ENCODE data around the gene CSRNP3.

CSRNP3 gene

DNA sequence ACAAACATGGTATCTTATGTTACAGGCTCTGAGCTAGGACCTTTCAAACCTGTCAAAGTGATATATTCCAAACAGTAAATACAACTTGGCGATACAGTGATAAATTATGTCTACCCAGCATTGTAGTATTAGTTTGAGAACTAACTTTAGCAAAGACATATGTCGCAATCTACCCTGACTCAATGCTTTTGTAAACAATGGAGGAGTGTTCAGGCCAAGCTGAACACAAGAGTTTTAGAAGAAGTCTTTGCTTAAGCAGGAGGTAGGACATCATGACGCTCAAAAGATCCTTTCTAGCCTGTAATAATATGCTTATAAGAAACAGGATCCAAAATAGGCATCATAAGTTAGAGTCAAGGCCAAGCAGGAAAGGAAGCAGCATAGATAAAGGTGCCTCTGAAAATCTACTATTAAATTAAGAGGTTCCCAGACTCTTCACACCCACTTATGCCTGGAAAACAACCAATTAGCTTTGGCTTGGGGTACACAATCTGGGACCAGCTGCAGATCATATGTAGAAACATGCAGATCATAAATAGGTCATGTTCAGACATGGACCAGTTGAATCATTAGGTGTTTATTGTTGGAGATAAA lies 132.5 kb downstream of the CSRNP3 start:
- TF ChIP-seq, protein P1, sequence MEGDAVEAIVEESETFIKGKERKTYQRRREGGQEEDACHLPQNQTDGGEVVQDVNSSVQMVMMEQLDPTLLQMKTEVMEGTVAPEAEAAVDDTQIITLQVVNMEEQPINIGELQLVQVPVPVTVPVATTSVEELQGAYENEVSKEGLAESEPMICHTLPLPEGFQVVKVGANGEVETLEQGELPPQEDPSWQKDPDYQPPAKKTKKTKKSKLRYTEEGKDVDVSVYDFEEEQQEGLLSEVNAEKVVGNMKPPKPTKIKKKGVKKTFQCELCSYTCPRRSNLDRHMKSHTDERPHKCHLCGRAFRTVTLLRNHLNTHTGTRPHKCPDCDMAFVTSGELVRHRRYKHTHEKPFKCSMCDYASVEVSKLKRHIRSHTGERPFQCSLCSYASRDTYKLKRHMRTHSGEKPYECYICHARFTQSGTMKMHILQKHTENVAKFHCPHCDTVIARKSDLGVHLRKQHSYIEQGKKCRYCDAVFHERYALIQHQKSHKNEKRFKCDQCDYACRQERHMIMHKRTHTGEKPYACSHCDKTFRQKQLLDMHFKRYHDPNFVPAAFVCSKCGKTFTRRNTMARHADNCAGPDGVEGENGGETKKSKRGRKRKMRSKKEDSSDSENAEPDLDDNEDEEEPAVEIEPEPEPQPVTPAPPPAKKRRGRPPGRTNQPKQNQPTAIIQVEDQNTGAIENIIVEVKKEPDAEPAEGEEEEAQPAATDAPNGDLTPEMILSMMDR (IDR thresholded peaks at IDR 0.05; ENCODE audit: low read depth, low read length, missing control alignments), result no peak
- no peak for DNase-seq (ENCODE audit: low read depth)
- no peak overlapping the region for H3K4me3 ChIP-seq (ENCODE audit: low read depth, low read length)

DNA sequence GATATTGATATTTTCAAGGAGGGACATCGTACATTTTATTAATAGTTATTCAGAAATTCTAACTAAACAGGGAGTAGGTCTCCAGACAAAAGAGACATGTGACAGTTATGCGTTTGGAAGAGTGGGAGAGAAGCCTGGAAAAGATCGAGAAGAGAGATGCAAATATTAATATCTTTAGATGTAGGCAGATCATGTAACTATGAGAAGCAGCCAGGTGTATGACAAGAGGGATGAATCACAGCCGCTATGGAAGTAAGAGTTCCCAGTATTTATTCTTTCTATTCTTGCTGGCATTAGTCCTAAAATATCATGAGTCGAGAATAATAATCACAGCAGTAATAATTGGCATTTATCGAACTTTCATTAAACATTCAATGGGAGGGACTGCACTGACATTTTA lies 140.2 kb downstream of the CSRNP3 start:
- DNase-seq (ENCODE audit: low read depth), result no peak
- TF ChIP-seq, protein P1 (IDR thresholded peaks at IDR 0.05; ENCODE audit: low read depth, low read length, missing control alignments), result no peak
- H3K4me3 ChIP-seq (ENCODE audit: low read depth, low read length), result no peak overlapping the region

DNA sequence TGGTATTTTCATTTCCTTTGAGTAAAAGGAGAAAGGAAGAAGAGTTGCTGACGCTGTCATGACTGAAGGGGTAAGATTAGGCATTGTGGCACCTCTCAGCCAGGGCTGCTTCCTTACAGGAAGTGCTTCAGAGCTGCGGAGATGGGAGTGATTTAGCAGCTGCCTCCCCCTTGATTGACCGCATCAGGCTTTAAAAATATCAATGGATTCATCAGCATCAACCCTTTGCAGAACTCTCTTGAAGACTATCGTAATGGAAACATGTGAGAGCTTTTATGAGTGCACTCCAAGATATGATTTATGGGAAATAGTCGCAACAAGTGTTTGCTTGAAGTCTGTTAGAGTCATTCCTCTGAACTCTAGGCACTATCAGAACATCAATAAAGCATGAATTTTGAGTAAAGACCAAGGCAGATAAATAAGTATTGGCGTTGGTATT lies 141.1 kb downstream of the CSRNP3 start:
- no peak for DNase-seq (ENCODE audit: low read depth)
- TF ChIP-seq, protein P1 (IDR thresholded peaks at IDR 0.05; ENCODE audit: low read depth, low read length, missing control alignments), result no peak
- H3K4me3 ChIP-seq (ENCODE audit: low read depth, low read length), result no peak overlapping the region

DNA sequence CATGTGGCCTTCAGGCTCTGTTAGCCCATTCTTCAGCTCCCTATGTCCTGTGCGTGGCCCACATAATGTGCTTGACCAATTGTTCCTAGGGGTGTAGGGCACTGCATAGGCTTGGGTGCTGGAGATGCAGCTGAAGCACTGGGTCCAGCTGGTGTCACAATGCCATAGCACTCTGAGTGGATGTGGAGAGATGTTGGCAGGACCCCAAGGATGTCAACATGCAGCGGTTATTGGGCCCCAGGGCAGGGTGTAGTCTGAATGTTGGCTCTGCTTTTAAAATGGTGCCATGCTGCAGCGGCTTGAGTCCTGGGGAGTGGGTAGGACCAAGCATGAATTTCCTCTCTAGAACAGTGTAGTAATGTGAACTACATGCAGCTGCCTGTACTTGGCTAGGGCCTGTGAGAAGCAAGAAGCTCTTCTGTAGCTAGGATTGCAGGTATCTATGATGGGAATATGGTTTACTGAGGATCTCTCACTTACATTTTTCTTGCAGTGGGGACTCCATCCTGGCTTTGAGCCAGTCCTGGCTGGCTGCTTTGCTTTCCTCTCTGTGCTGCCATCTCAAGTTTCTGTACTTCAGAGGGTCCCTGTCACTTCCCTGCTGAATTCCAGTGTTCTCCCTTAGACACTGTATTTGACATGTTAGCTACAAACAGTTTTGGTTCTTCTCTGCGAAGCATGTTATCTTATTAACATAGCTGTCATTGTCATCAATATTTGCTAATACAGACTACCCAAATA lies 148.4 kb downstream of the CSRNP3 start:
- TF ChIP-seq, protein P1 (IDR thresholded peaks at IDR 0.05; ENCODE audit: low read depth, low read length, missing control alignments), result no peak
- DNase-seq (ENCODE audit: low read depth), result no peak

DNA sequence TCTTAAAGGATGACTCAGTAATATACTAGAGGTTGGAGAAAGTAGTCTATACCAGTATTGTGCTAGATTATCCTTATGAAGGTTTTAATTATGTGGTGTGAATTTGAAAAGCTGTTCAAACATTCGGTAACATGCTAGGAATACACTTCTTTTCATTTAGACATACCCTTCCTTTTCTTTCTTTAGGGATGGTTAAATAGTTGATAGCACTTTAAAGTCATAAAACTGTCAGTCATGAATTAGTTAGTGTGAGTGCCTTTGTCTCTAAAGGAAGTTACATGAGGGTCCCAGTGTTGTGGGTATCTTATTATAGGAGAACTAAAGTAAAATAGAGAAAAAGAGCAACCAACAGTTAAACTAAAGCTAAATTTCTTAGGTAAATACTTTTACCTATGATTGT lies 149.3 kb downstream of the CSRNP3 start:
- TF ChIP-seq, protein P1 (IDR thresholded peaks at IDR 0.05; ENCODE audit: low read depth, low read length, missing control alignments), result no peak
- no peak for DNase-seq (ENCODE audit: low read depth)
- H3K4me3 ChIP-seq (ENCODE audit: low read depth, low read length), result no peak overlapping the region

More for the DNA sequence above, 148.4 kb downstream of the CSRNP3 start:
- H3K4me3 ChIP-seq (ENCODE audit: low read depth, low read length), result no peak overlapping the region

DNA sequence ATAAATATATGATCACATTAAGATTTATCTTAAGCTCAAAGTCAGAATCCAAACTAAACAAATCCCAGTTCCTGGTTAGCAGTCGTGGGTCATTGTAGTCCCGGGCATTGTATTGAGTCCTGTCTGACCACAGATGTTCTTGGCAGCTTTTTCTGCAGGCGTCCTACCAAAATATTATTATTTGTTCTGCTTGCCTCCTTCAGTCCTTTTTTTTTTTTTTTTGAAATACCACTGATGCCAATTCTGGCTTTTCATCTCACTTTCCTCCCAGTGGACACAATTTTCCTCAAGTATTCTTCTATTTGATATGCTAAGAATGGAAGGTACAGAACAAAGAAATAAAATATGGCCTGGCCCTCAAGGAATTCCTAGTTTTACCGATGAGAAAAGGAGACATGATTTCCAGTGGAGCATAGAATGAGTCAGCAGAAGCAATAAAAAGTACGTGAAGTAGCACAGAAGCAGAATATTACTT lies 151.6 kb downstream of the CSRNP3 start:
- DNase-seq (ENCODE audit: low read depth), result no peak
- H3K4me3 ChIP-seq (ENCODE audit: low read depth, low read length), result no peak overlapping the region
- TF ChIP-seq, protein P1 (IDR thresholded peaks at IDR 0.05; ENCODE audit: low read depth, low read length, missing control alignments), result no peak

Data from GM12864 (cell line).